NCI-H510A (cell line): ENCODE results near the gene FRMD7.

Experiments
- DNase-seq: peaks from one replicate; lab custom pipeline; 2025; lab: John Stamatoyannopoulos, UW

The FRMD7 gene

GRCh38 chrX:132033166-132033565 is 94.7 kb downstream of the FRMD7 start:
- DNase-seq: no peak

- DNase-seq: no peak
These were observed 96.0 kb downstream of the FRMD7 start for GRCh38 chrX:132031867-132032266.

- DNase-seq: no peak
These were observed 97.6 kb downstream of the FRMD7 start for GRCh38 chrX:132030264-132030663.
